Thyroid gland (tissue), 4 donors: Measurements from ENCODE around the gene CAPRIN2.

Experiments
- POLR2A ChIP-seq, 2 donors: fragments of 450-650 bp; IDR thresholded peaks; one replicate each; pipeline ENCODE4 v1.6.1; 2017; ENCODE audit warnings: antibody characterized with exemption in 2 of 2, mild to moderate bottlenecking in 2 of 2, moderate library complexity in 1 of 2
- TF ChIP-seq, protein P1 (sequence below), 6 experiments: fragments of 200-600 bp in 3 of 6; fragments of 450-650 bp in 3 of 6; sonication (generic) in 3 of 6; IDR thresholded peaks; one replicate each; pipeline ENCODE4 v1.5.1; 2016 to 2019; ENCODE audit warnings: antibody characterized with exemption in 6 of 6, mild to moderate bottlenecking in 2 of 6, inconsistent platforms in 1 of 6, moderate library complexity in 1 of 6

- TF ChIP-seq, protein P1, sequence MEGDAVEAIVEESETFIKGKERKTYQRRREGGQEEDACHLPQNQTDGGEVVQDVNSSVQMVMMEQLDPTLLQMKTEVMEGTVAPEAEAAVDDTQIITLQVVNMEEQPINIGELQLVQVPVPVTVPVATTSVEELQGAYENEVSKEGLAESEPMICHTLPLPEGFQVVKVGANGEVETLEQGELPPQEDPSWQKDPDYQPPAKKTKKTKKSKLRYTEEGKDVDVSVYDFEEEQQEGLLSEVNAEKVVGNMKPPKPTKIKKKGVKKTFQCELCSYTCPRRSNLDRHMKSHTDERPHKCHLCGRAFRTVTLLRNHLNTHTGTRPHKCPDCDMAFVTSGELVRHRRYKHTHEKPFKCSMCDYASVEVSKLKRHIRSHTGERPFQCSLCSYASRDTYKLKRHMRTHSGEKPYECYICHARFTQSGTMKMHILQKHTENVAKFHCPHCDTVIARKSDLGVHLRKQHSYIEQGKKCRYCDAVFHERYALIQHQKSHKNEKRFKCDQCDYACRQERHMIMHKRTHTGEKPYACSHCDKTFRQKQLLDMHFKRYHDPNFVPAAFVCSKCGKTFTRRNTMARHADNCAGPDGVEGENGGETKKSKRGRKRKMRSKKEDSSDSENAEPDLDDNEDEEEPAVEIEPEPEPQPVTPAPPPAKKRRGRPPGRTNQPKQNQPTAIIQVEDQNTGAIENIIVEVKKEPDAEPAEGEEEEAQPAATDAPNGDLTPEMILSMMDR (IDR thresholded peaks at IDR 0.05), result no peak
- TF ChIP-seq POLR2A (IDR thresholded peaks at IDR 0.05), result no peak
Measured at GRCh38 chr12:30706476-30706875, 48.3 kb downstream of the CAPRIN2 start.
